Fibroblast of the aortic adventitia (primary cell): ENCODE measurements around the gene KLHL25. TPM values are rescaled to one million over a fixed set of nuclear protein-coding genes. Genes with fewer than 3 reads are reported as not detected.

Experiments used
- DNase-seq: peaks from one replicate; pipeline ENCODE4 v3.0.0-alpha.2; 2010; ENCODE audit warnings: low read depth
- H3K4me3 ChIP-seq: 2 replicates; pipeline ENCODE4 v1.5.1; 2011; ENCODE audit warnings: low read depth, mild to moderate bottlenecking, control low read depth, low read length, moderate library complexity
- total RNA-seq: library from RNA; depleted of rRNA; stranded (reverse); fragments of >200 nt; gene quantifications from 2 replicates; pipeline ENCODE4 v1.2.3, GENCODE V29; 2012; ENCODE audit warnings: low replicate concordance
- TF ChIP-seq, protein P1 (sequence below): IDR thresholded peaks from 2 replicates; pipeline ENCODE4 v1.5.1; 2011; ENCODE audit warnings: mild to moderate bottlenecking, low read length, control low read depth, inconsistent platforms; ENCODE audit not compliant: insufficient read depth

The KLHL25 gene
- total RNA-seq, 1 donor, result 2.3 TPM

- TF ChIP-seq, protein P1, sequence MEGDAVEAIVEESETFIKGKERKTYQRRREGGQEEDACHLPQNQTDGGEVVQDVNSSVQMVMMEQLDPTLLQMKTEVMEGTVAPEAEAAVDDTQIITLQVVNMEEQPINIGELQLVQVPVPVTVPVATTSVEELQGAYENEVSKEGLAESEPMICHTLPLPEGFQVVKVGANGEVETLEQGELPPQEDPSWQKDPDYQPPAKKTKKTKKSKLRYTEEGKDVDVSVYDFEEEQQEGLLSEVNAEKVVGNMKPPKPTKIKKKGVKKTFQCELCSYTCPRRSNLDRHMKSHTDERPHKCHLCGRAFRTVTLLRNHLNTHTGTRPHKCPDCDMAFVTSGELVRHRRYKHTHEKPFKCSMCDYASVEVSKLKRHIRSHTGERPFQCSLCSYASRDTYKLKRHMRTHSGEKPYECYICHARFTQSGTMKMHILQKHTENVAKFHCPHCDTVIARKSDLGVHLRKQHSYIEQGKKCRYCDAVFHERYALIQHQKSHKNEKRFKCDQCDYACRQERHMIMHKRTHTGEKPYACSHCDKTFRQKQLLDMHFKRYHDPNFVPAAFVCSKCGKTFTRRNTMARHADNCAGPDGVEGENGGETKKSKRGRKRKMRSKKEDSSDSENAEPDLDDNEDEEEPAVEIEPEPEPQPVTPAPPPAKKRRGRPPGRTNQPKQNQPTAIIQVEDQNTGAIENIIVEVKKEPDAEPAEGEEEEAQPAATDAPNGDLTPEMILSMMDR, result no peak
- H3K4me3 ChIP-seq, result no peak overlapping the region
- DNase-seq, result no peak
Measured at GRCh38 chr15:85760049-85760448, 34.7 kb downstream of the KLHL25 start.

DNA sequence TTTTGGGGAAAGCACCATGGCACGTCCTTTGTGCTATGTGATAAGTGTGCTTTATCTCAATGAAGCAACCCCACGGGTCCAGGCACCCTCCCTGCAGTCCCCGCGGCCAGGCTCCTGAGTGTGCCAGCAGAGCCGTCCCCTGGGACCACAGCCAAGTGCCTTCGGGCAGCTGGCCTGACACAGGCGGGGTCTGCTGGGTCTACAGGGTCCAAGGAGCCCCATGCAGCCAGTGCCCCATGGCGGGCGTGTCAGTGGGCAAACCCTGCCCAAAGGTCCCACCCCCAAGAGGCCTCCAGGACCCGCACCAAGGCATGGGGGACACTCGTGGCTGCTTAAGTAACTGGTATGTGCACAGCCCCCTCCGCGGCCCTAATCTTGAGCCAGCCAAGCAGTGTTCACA is 35.3 kb downstream of the KLHL25 start:
- TF ChIP-seq, protein P1, result no peak
- no peak overlapping the region for H3K4me3 ChIP-seq
- DNase-seq, result no peak

GRCh38 chr15:85758655-85758978 is 36.1 kb downstream of the KLHL25 start:
- no peak for DNase-seq
- TF ChIP-seq, protein P1, result no peak
- no peak overlapping the region for H3K4me3 ChIP-seq

GRCh38 chr15:85757939-85758654 is 36.6 kb downstream of the KLHL25 start:
- H3K4me3 ChIP-seq, result no peak overlapping the region
- TF ChIP-seq, protein P1, result no peak
- no peak for DNase-seq

DNA sequence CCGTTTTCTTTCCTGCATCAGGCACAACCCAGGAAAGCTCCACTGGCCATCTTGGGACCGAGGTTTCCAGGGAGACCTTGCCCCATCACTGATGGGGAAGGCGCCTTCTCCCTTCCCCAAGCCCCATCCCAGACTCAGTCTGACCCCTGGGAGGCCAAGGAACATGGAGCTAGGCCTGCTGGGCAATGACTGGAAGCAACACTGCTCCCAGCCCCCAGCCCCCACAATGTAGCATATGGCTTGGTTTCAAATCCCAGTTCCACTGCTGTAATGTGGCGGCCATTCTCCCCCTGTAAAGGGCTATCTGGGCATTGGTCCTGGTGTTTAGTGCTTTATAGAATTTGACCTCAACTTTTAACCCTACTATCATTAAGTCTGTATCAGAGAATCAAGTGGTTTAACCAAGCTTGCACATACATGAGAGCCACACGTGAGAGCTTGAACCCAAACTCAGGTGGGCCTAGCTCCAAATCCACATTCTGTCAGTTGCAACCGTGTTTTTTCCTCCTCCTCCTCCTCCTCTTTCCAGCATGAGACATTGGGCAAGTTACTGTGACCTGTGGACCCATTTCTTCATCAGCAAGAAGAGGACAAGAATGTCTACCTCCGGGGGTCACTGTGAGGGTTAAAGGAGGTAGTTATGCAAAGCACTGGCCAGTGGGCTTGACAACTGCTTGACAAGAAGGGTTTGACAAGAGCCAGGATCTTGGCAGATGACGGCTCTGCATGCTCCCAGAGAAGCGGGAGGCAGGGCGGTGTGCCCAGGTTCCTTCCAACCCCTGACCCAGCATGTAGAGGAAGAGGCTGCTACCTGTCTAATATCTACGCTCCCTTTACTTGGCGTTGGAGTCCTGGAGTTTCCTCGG is 37.4 kb downstream of the KLHL25 start:
- TF ChIP-seq, protein P1, result no peak
- H3K4me3 ChIP-seq, result no peak overlapping the region
- DNase-seq, result no peak

DNA sequence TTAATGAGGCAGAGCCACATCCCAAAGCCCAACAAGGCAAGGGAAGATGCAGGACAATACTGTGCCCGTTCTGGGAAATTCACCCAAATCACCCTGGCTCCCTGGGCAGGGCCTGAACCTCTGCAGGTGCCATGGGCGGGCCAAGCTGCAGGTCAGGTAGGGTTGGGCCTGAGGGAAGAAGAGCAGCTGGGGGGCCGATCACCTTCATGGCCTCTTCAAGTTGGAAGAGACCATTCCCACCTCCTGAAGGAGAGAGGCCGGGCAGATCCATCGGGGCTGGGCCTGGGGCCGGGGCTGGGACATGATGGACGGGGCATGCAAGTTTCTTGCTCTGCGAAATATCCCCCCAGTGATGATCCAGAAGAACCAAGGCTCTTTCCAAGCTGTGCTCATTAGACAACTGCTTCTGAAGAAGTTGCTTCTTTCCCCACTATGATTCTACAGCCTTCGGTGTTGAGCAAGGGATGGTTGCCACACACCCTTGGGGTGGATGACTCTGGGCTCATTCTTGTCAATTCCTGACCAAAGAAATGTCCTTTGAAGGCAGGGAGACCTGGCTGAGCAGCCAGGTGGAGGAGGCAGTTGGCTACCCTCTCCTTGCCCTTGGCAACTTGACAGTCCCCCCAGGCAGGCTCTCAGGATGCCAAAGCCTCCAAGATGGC is 38.2 kb downstream of the KLHL25 start:
- H3K4me3 ChIP-seq, result no peak overlapping the region
- TF ChIP-seq, protein P1, result no peak
- DNase-seq, result no peak
